ENCODE results near the gene SYT1.

DNA sequence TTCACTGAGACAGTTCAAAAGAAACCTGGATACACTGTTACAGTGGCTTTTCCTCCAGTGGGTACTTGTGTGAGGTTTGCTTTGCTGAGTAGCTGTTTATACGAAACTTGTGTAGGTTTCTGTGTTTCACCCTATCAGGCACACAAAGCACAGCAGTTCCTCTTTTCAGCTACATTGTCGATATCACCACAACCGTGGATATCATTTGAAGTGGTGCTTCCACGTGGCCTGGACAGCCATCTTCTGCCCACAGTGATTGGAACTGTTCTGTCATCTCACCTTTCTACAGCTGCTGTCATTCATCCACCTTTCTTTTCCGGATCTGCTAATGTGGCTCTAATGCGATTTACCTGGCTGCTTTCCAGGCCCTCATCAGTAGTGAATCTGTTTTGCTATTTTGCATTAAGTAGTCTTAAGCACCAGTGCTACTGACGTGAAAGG lies 368.8 kb downstream of the SYT1 start:
- no peak for TF ChIP-seq EP300 (IDR thresholded peaks at IDR 0.05)
- TF ChIP-seq, protein P1, sequence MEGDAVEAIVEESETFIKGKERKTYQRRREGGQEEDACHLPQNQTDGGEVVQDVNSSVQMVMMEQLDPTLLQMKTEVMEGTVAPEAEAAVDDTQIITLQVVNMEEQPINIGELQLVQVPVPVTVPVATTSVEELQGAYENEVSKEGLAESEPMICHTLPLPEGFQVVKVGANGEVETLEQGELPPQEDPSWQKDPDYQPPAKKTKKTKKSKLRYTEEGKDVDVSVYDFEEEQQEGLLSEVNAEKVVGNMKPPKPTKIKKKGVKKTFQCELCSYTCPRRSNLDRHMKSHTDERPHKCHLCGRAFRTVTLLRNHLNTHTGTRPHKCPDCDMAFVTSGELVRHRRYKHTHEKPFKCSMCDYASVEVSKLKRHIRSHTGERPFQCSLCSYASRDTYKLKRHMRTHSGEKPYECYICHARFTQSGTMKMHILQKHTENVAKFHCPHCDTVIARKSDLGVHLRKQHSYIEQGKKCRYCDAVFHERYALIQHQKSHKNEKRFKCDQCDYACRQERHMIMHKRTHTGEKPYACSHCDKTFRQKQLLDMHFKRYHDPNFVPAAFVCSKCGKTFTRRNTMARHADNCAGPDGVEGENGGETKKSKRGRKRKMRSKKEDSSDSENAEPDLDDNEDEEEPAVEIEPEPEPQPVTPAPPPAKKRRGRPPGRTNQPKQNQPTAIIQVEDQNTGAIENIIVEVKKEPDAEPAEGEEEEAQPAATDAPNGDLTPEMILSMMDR (IDR thresholded peaks at IDR 0.05) = no peak
- TF ChIP-seq POLR2AphosphoS5 (IDR thresholded peaks at IDR 0.05) = no peak

Data from sigmoid colon (tissue), 4 donors.